ENCODE measurements around the gene KRT5. TPM values are rescaled to one million over a fixed set of nuclear protein-coding genes. Genes with fewer than 3 reads are reported as not detected.
A peak's percentile ranks its signal among the peaks of the same experiment; 100 is the strongest.

Gene KRT5
- polyA plus RNA-seq, 3 donors: 0.04 TPM; not detected in 2

DNA sequence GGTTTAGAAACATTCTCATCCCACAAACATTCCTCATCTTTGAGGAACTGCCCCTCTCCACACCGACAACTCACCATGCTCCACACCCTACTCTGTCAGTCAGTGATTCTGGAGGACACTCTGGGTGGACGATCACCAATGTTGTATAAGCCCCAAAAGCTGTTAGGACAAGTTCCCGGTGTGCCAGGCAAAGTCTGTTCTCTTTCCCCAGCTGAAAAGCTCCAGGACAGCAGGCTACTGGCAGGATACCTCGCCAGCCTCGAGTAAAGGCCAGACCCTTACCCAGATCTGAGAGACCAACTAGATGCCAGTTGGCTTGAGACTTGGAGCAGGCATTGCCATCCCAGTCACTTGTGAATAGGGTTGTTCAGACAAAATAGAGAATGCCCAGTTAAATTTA lies 12.0 kb downstream of the KRT5 start:
- Histone ChIP-seq H2AFZ (ENCODE audit: insufficient read depth, low read depth, low read length, poor library complexity, severe bottlenecking) (no peak overlapping the region), H3K79me2 (ENCODE audit: insufficient read depth, low read length) (no peaks in the 10 kb centered on the region), H3K4me2 (replicated peaks; ENCODE audit: extremely low read depth, low read length, poor library complexity, severe bottlenecking) (no peak overlapping the region), H3K27ac (ENCODE audit: low read depth in 1 of 2, low read length in 2 of 2) (no peak overlapping the region), H3K9me3 (replicated peaks in 1 of 2; ENCODE audit: control insufficient read depth in 1 of 2, insufficient read depth in 1 of 2, low read length in 2 of 2) (peaks cover 0 to 8% of the 10 kb centered on the region in 2 donors), H3K9ac (ENCODE audit: insufficient read depth, low read length, poor library complexity, severe bottlenecking) (no peak overlapping the region), H4K20me1 (ENCODE audit: insufficient read depth, low read length) (no peaks in the 10 kb centered on the region), H3K36me3 (replicated peaks in 1 of 2; ENCODE audit: control insufficient read depth in 1 of 2, insufficient read depth in 2 of 2, low read length in 2 of 2) (no peaks in the 10 kb centered on the region), H3K27me3 (ENCODE audit: control insufficient read depth in 2 of 2, insufficient read depth in 2 of 2, low read length in 2 of 2) (peaks cover 0 to 4% of the 10 kb centered on the region in 2 donors), H3K4me3 (replicated peaks in 1 of 3; ENCODE audit: low read depth in 2 of 3, low read length in 3 of 3) (no peak overlapping the region), H3K4me1 (ENCODE audit: control insufficient read depth in 1 of 2, insufficient read depth in 2 of 2, low read length in 2 of 2) (no peaks in the 10 kb centered on the region)
- no peaks in the 10 kb centered on the region for H3K4me1 Mint-ChIP-seq
- 92% methylated on average over 5 of the region's 5 CpGs for WGBS (ENCODE audit: insufficient coverage)
- no peak overlapping the region for H3K27ac Mint-ChIP-seq
- TF ChIP-seq, protein P1, sequence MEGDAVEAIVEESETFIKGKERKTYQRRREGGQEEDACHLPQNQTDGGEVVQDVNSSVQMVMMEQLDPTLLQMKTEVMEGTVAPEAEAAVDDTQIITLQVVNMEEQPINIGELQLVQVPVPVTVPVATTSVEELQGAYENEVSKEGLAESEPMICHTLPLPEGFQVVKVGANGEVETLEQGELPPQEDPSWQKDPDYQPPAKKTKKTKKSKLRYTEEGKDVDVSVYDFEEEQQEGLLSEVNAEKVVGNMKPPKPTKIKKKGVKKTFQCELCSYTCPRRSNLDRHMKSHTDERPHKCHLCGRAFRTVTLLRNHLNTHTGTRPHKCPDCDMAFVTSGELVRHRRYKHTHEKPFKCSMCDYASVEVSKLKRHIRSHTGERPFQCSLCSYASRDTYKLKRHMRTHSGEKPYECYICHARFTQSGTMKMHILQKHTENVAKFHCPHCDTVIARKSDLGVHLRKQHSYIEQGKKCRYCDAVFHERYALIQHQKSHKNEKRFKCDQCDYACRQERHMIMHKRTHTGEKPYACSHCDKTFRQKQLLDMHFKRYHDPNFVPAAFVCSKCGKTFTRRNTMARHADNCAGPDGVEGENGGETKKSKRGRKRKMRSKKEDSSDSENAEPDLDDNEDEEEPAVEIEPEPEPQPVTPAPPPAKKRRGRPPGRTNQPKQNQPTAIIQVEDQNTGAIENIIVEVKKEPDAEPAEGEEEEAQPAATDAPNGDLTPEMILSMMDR (IDR thresholded peaks at IDR 0.05): no peak
- peaks cover 11 to 22% (median 18%) of the 10 kb centered on the region in 3 donors for H3K27me3 Mint-ChIP-seq (ENCODE audit: low read depth in 3 of 3)
- H3K9me3 Mint-ChIP-seq: peaks cover 6 to 18% (median 9%) of the 10 kb centered on the region in 7 donors
- H3K4me3 Mint-ChIP-seq: no peak overlapping the region
- H3K36me3 Mint-ChIP-seq: no peaks in the 10 kb centered on the region
- DNase-seq: no peak
- intact Hi-C loops (cut with micrococcal nuclease): no loop called here

DNA sequence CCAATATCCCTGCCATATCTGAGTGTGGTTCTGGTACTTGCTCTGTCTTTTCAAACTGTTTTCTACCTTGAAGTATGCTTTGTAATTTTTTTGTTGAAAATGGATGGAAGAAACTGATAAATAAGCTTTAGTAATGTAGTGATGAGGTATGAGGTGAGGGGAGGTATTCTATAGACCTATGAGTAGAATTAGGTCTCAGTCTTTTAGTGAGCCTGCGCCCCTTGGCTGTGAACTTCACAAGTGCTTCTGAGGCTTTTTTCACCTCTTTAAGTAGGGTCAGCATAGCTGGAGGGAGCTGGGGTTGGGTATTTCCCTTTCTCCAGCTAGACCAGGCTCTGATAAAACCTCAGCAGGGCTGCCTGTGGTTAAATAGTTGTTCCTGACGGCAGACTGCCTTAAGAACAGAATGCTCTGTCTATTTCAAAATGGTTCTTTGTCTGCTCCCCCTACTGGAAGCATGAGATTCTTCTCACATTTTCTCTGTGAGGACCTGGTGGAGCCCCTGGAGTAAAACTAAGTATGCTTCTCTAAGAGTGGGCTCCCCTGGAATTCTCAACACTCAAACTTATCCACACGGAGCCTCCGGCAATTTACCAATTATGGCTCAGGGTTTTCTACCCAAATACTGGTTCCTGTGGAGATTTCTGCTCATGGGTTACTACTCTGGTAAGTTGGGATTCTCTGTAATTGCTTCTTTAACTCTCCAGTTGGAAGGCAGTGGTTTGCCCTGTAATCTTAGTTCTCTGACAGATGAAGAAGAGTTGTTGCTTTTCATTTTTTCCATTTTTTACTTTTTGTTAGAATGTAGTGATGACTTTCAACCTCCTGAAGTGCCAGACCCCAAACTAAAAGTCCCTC lies 13.1 kb downstream of the KRT5 start:
- H3K4me3 ChIP-seq (replicated peaks in 1 of 3; ENCODE audit: low read depth in 2 of 3, low read length in 3 of 3): no peak overlapping the region
- no peak overlapping the region for H3K27ac ChIP-seq (ENCODE audit: low read depth in 1 of 2, low read length in 2 of 2)
- WGBS (ENCODE audit: insufficient coverage): 40% methylated on average over 1 of the region's 4 CpGs
- H3K9me3 ChIP-seq (replicated peaks in 1 of 2; ENCODE audit: control insufficient read depth in 1 of 2, insufficient read depth in 1 of 2, low read length in 2 of 2): peaks cover 8% of the 10 kb centered on the region in 2 donors
- H3K4me1 ChIP-seq (ENCODE audit: control insufficient read depth in 1 of 2, insufficient read depth in 2 of 2, low read length in 2 of 2): no peaks in the 10 kb centered on the region
- H3K27me3 Mint-ChIP-seq (ENCODE audit: low read depth in 3 of 3): peaks cover 11 to 23% (median 14%) of the 10 kb centered on the region in 3 donors
- no peak overlapping the region for H3K4me2 ChIP-seq (replicated peaks; ENCODE audit: extremely low read depth, low read length, poor library complexity, severe bottlenecking)
- no peaks in the 10 kb centered on the region for H3K36me3 ChIP-seq (replicated peaks in 1 of 2; ENCODE audit: control insufficient read depth in 1 of 2, insufficient read depth in 2 of 2, low read length in 2 of 2)
- H3K9ac ChIP-seq (ENCODE audit: insufficient read depth, low read length, poor library complexity, severe bottlenecking): no peak overlapping the region
- DNase-seq: no peak
- intact Hi-C loops (cut with micrococcal nuclease): no loop called here
- no peaks in the 10 kb centered on the region for H3K4me1 Mint-ChIP-seq
- peaks cover 0 to 4% of the 10 kb centered on the region in 2 donors for H3K27me3 ChIP-seq (ENCODE audit: control insufficient read depth in 2 of 2, insufficient read depth in 2 of 2, low read length in 2 of 2)
- no peak overlapping the region for H2AFZ ChIP-seq (ENCODE audit: insufficient read depth, low read depth, low read length, poor library complexity, severe bottlenecking)
- no peak overlapping the region for H3K4me3 Mint-ChIP-seq
- H3K36me3 Mint-ChIP-seq: no peaks in the 10 kb centered on the region
- no peak overlapping the region for H3K27ac Mint-ChIP-seq
- TF ChIP-seq, protein P1 (IDR thresholded peaks at IDR 0.05): peak; percentile 25
- H3K9me3 Mint-ChIP-seq: peaks cover 9 to 28% (median 14%) of the 10 kb centered on the region in 7 donors
- no peaks in the 10 kb centered on the region for H4K20me1 ChIP-seq (ENCODE audit: insufficient read depth, low read length)
- no peaks in the 10 kb centered on the region for H3K79me2 ChIP-seq (ENCODE audit: insufficient read depth, low read length)

Measured in CD14-positive monocyte (primary cell).